Measurements from ENCODE around the gene NCKAP5. TPM values are rescaled to one million over a fixed set of nuclear protein-coding genes. Genes with fewer than 3 reads are reported as not detected.

Gene NCKAP5
- total and polyA plus RNA-seq, 10 donors: 0.39 to 6.0 (median 3.3) TPM

DNA sequence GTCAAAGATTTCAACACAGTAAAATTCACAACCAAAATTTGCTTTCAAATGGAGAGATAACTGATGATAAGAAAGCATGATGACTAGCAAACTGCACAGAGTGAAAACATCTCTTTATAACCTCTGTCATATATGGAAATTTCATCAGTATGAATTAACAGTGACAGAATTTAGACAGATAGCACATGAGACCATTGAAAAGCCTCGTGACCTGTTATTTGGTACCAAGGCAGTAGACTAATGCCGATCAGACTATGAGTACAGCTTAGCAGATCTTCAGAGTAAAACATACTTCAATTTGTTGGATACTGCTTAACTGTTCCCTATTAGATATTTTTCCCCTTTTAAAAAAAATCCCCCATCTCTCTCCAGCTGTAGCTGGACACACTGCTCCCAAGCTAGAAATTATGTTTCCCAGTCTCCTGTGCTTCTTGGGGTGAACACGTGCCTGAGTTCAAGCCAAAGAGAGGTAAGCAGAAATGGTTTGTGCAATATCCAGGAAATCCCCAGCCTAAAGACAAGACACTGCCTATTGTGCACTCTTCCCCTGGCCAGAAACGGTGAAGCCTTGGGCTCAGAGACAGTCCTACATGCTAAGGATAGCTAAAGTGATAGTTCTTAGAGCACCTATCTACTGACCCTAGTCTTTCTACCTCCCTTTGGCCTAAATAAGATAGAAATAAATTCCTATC, 256.1 kb downstream of the NCKAP5 start:
- TF ChIP-seq POLR2AphosphoS5 (IDR thresholded peaks at IDR 0.05): no peak
- TF ChIP-seq, protein P1, sequence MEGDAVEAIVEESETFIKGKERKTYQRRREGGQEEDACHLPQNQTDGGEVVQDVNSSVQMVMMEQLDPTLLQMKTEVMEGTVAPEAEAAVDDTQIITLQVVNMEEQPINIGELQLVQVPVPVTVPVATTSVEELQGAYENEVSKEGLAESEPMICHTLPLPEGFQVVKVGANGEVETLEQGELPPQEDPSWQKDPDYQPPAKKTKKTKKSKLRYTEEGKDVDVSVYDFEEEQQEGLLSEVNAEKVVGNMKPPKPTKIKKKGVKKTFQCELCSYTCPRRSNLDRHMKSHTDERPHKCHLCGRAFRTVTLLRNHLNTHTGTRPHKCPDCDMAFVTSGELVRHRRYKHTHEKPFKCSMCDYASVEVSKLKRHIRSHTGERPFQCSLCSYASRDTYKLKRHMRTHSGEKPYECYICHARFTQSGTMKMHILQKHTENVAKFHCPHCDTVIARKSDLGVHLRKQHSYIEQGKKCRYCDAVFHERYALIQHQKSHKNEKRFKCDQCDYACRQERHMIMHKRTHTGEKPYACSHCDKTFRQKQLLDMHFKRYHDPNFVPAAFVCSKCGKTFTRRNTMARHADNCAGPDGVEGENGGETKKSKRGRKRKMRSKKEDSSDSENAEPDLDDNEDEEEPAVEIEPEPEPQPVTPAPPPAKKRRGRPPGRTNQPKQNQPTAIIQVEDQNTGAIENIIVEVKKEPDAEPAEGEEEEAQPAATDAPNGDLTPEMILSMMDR (IDR thresholded peaks at IDR 0.05 in 8 of 11, conservative IDR thresholded peaks at IDR 0.05 in 3 of 11): no peak
- TF ChIP-seq POLR2A (IDR thresholded peaks at IDR 0.05): no peak
- H3K9me3 ChIP-seq: no peaks in the 10 kb centered on the region
- no peaks in the 10 kb centered on the region for H3K4me1 ChIP-seq
- intact Hi-C loops (cut with DNase I; ENCODE audit: low total_unique reads): no loop called here
- no peaks in the 10 kb centered on the region for H3K27me3 ChIP-seq (replicated peaks in 1 of 7)
- H3K4me3 ChIP-seq: no peak overlapping the region
- 51 to 76% (median 69%) methylated on average over 4 of the region's 4 CpGs for WGBS, 5 donors
- no peak overlapping the region for H3K27ac ChIP-seq
- no peaks in the 10 kb centered on the region for H3K36me3 ChIP-seq
- no peak for DNase-seq

DNA sequence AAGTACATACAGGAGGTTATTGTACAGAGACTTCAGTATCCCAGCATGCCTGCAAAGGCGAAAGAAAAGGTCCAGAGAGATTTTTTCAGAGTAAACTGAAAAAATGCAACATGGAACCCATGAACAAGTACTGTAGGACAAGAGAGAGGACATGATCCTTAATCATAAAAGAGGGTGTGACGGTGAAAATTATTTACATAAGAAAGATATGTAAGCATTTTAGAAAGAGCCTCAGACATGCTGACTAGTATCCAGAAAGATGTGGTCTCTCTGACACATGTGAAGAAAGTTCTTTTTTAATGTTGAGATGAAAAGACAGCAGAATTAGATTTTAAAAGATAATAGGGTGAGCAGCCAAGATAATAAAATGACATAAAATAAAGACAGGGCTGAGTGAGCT, 262.0 kb downstream of the NCKAP5 start:
- Histone ChIP-seq H3K27ac (no peak overlapping the region), H3K27me3 (replicated peaks in 1 of 7) (no peaks in the 10 kb centered on the region), H3K4me3 (no peak overlapping the region), H3K36me3 (no peaks in the 10 kb centered on the region), H3K4me1 (no peaks in the 10 kb centered on the region), H3K9me3 (no peaks in the 10 kb centered on the region)
- intact Hi-C loops (cut with DNase I; ENCODE audit: low total_unique reads): no loop called here
- WGBS, 5 donors: 79 to 83% (median 81%) methylated on average over 2 of the region's 2 CpGs
- TF ChIP-seq POLR2AphosphoS5 (IDR thresholded peaks at IDR 0.05) (no peak), POLR2A (IDR thresholded peaks at IDR 0.05) (no peak)
- TF ChIP-seq, protein P1 (IDR thresholded peaks at IDR 0.05 in 8 of 11, conservative IDR thresholded peaks at IDR 0.05 in 3 of 11): no peak
- DNase-seq: no peak

DNA sequence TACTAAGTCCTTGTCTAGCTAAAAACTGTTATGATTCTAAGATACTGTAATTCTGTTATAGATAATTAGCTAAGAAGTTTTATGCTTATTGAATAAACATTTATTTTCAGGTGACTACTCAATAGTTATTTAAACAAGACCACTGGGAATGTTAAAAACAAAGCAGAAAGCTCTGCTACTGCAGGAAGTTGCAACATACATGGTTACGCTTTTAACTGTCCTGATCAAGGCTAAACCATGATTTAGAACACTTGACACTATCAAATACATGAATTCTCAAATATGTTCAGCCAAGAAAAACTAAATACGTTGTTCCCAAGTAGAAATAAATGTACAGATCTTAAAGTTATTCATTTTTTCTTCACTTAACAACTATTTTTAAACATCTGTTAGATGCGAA, 263.9 kb downstream of the NCKAP5 start:
- no peaks in the 10 kb centered on the region for H3K36me3 ChIP-seq
- intact Hi-C loops (cut with DNase I; ENCODE audit: low total_unique reads): no loop called here
- TF ChIP-seq, protein P1 (IDR thresholded peaks at IDR 0.05 in 8 of 11, conservative IDR thresholded peaks at IDR 0.05 in 3 of 11): no peak
- TF ChIP-seq POLR2A (IDR thresholded peaks at IDR 0.05): no peak
- no peak for TF ChIP-seq POLR2AphosphoS5 (IDR thresholded peaks at IDR 0.05)
- no peaks in the 10 kb centered on the region for H3K27me3 ChIP-seq (replicated peaks in 1 of 7)
- H3K4me3 ChIP-seq: no peak overlapping the region
- H3K9me3 ChIP-seq: peaks cover 0 to 3% (median 0%) of the 10 kb centered on the region in 8 donors
- no peak for DNase-seq
- 38 to 66% (median 44%) methylated on average over 3 of the region's 3 CpGs for WGBS, 5 donors
- no peaks in the 10 kb centered on the region for H3K4me1 ChIP-seq
- H3K27ac ChIP-seq: no peak overlapping the region

DNA sequence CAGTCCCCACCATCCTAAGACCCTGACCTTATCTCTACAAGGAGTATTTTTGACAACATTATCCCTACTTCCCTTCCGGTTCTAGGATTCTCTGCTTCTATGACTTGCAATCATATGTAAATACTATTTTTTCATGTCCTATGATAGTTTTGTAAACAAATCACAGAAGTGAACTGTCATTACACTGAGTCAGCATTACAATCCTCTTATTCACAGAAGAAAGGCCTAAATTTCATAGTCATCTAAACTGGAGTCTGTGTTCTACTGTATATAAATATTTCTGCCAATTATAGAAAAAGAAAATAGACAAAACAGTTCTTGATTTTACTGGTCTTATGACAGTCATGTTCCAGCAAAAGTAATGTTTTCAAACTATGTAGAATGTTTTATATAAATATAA, 265.1 kb downstream of the NCKAP5 start:
- H3K4me1 ChIP-seq: no peaks in the 10 kb centered on the region
- no peaks in the 10 kb centered on the region for H3K27me3 ChIP-seq (replicated peaks in 1 of 7)
- no peak for DNase-seq
- H3K4me3 ChIP-seq: no peak overlapping the region
- H3K9me3 ChIP-seq: peaks cover 0 to 3% (median 0%) of the 10 kb centered on the region in 8 donors
- intact Hi-C loops (cut with DNase I; ENCODE audit: low total_unique reads): no loop called here
- WGBS, 5 donors: 82 to 98% (median 85%) methylated on average over 1 of the region's 1 CpG
- H3K27ac ChIP-seq: no peak overlapping the region
- TF ChIP-seq, protein P1 (IDR thresholded peaks at IDR 0.05 in 8 of 11, conservative IDR thresholded peaks at IDR 0.05 in 3 of 11): no peak
- TF ChIP-seq POLR2A (IDR thresholded peaks at IDR 0.05) (no peak), POLR2AphosphoS5 (IDR thresholded peaks at IDR 0.05) (no peak)
- no peaks in the 10 kb centered on the region for H3K36me3 ChIP-seq

Measured in spleen (tissue), 11 donors.